ENCODE results near the gene PALLD.

The PALLD gene

DNA sequence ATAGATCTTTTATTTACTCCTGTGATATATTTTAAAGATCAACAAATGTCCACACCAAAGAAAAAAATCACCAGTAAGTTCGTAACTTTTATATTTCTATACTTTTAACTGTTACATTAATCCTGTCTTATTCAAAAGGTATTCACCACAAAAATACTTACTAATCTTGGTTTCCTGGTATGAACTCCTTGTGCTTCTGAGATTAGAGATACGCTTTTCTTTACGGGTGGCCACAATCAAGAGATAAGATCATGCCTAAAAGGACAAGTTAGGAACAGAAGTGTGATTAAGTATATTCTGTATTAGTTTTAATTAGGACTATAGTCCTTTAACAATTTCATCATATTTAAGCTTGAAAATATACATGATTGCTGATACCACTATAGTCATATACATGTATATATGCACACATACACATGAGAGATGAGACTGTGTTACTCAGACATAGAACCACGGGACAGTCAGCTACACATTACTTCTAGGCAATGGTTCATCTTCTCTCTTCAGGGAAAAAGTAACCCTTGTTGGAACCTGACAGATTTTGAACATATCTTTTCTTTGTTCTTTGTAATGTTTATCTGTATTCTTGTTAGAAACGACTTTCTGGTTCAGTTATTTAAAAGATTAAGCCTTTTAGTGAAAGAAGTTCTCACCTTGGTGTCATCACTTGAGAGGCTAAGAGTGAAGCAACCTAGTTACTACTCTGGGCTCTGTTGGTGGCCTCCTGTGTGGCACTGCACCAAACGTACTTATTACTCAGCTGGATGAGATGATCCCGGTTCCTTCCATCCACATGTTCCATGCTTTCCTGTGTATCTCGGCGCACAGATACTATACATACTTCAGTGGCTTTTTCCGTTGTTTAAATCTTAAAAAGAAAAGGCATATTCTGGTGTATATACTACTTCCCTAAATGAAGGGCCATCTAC, 367.1 kb downstream of the PALLD start:
- no peak for DNase-seq

DNA sequence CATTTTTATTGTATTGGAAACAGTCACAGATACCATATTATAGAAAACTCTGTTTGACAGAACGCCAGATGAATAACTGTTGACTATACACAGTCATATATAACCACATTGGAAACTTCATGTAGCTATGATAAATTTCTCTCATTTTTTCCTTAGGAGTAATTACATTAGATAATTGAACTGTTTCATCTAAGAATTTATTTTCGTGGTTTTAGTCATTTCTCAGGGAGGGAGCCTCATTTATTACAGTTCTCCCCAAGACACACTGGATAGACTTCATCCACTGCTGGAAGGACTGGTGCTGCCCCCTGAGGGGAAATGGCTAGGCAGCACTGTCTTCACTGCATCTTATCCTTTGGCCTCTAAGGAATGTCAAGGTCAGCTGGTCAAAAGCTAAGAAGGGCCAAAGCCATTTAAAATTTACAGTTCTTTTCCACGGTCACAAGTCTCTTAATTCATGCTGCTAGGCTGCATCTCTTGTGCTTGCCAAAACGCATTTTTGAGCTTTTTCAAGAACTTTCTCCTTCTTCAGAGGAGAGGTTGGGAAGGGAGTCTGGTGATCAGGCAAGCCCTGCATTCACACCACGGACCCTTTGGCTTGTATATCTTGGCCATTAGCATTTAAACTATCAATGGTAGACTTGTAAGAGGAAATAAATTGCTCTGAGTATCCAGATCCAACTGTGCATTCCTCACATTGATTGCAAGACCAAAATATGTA, 368.1 kb downstream of the PALLD start:
- no peak for DNase-seq

DNA sequence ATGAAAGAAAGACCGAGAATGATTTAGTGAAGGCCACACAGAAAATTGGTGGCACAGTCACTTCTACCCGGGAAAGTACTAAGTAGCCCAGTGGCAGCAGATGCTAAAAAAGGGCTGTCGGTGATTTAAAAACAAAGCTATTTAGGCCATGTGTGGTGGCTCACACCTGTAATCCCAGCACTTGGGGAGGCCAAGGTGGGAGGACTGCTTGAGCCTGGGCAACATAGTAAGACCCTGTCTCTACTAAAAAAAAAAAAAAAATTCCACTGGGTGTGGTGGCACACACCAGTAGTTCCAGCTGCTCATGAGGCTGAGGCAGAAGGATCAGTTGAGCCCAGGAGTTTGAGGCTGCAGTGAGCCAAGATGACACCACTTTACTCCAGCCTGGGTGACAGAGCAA, 369.0 kb downstream of the PALLD start:
- DNase-seq = no peak

DNA sequence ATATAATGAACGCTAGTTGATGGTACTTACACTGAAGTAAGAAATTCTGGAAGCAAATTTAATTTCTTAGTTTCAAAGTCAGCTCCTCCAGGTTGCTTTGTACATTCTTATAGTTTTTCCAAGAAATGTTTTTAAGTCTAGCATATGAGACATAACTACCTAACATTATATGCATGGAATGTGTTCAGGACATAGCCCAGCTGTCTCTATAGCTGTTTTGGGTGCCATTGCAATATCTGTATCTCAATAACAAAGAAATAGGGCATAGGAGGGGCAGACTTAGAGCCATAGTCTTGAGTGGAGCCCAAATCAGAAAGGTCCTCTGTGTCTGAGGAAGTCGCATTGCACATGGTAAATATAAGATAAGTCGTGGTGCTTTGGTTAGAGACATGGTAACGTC, 369.8 kb downstream of the PALLD start:
- DNase-seq = no peak

DNA sequence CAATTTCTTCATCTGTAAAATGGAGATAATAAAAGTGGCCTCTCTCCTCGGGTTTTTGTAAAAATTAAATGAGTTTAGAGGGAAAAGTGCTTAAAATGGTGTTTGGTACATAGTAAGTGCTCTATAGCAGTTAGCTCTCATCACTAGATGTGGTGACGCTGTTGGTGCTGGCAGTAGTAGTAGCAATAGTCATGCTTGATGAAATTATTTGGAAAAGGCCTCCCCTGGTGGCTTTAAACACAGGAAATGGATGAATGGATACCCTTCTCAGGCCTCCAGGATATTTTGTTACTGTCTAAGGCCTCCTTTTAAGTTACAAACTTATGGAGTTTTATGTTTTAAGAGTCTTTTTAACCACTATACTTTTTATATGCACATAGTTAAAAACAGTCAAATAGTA, 370.3 kb downstream of the PALLD start:
- DNase-seq = no peak

DNA sequence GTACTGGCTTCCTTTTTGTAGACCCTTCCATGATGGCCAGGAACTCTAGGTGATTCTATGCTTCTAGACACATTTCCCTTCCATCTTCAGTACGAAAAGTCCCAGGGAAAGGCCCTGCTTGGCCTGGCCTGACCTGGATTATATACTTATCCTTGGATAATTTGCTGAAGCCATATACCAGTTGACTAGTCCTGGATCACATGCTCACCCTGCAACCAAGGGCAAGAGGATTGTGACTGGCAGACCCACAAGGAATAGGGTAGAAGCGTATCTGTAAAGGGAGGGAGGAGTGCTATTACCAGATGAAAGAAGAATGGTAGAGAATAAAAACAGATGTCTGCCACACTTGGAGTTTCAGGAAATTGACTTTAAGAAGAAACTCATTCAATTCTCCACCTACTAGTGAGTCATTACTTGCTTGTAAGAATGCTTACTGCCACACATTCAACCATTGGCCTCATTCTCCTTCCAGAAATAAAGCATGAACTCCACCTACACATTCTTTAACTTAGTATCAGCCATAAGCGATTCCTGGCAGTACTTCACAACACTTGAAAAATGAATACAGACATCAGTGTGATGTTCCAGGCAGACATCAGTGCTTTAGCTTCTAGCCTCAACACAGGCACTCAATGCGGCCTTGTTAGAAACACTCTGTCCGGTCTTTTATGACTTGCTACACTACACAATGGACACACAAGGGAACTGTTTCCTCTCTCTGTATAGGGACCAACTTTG, 371.4 kb downstream of the PALLD start:
- DNase-seq = no peak

DNA sequence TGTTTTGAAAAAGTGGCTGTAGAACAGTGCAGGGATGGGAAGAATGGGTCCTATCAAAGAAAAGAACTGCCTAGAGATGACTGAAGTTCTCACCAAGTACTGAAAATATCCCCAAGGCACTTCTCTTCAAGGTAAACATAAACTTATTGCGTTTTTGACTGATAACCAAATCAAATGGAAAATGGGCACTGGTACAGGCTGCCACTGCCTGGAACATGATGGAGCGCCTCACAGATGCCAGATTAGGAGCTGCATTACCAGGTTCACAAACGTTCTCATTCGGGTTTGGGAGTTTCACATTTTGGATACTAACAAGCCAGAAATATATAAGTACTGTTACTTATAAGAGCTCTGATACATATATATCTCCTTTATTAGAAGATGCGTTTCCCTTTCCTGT, 371.9 kb downstream of the PALLD start:
- DNase-seq = no peak

DNA sequence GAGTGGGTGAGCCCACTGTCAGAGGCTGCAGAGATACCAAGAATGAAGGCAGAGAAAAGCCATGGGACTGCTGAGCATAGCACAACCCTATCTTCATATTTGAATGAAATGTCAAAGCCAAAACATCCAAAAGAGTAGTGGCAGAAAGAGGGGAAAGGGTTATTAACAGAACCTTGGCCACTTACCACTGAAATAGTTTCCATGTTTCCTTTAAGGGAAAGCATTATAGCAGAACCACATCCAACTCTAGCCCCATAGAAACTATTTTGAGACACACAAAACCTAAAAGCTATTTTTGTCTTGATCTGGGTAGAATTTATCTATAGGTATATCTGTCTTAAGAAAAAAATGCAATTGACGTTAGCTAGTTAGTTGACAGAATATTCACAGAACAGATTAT, 373.2 kb downstream of the PALLD start:
- DNase-seq = no peak

DNA sequence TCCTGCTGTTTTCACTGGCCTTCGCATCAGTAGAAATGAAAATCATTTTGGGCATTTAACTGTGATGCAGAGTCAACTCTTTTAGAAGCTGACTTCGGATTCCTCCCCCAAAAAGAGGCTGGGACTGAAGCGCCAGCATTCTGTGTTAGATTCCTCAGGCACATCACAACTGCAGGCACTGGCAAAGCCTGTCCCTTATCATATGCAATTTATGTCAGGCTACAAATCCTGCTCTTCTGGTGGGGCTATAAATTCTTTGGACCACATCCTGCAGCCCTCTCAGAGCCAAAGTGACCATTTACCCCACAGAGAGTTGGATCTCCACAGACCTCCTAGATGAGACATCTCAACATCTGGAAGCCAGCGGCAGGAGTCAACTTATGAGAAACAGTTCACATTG, 374.8 kb downstream of the PALLD start:
- no peak for DNase-seq

DNA sequence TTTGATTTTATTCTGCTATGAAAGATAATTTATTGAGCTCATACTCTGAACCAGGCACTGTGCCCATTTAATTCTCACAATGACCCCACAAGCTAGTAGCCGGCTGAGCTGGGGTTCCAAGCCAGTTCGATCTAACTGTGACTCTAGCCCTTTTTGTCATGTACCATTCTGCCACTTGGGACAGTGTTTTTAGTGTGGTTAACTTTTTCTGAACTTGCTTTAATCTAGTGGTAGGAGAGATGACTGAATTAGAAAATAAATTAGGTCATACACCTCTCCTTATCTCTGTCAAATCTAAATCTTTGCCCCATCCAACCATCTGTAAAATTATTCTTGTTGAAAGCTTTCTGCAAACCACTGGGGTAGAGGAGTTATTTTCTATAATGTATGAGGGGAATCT, 377.2 kb downstream of the PALLD start:
- no peak for DNase-seq

DNA sequence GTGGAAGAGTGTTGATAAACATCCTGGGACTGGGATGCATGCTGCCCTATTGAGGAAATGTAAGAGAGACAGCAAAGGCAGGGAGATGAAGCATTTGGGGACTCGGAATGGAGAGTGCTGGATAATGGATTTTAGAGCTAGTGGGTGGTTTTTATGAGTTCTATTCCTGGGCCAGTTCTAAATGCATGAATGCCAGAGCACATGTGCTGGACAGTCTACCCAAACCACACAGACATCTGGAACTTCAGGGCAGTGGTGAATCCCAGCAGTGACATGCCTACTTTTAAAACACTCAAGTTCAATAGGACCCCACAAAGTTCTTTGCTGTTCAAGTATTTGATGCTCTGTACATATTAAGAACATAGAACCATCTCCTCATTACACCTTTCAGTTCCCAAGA, 379.3 kb downstream of the PALLD start:
- no peak for DNase-seq

DNA sequence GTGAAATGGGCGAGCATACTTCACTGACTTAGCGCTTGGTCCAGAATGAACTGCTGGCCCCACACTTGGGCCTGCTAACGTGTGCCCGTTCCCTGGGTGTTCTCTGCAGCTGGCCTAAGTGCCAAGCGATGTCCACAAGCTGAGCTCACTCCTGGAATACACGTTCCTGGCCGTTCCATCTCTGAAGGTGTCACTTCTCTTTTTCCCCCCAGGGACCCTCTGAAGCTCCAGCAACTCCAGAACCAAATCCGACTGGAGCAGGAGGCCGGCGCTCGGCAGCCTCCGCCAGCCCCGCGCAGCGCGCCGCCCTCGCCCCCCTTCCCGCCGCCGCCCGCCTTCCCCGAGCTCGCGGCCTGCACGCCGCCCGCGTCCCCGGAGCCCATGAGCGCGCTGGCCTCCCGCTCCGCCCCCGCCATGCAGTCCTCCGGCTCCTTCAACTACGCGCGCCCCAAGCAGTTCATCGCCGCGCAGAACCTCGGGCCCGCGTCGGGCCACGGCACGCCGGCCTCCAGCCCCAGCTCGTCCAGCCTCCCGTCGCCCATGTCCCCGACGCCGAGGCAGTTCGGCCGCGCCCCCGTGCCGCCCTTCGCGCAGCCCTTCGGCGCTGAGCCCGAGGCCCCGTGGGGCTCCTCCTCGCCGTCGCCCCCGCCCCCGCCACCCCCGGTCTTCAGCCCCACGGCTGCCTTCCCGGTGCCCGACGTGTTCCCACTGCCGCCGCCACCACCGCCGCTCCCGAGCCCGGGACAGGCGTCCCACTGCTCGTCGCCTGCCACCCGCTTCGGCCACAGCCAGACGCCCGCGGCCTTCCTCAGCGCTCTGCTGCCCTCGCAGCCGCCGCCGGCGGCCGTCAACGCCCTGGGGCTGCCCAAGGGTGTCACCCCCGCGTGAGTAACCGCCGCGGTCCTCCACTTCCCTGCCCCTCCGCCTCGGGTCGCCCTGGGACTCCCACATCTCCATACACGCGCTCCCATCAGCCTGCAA, 380.9 kb downstream of the PALLD start:
- peak; percentile 11 for DNase-seq

DNA sequence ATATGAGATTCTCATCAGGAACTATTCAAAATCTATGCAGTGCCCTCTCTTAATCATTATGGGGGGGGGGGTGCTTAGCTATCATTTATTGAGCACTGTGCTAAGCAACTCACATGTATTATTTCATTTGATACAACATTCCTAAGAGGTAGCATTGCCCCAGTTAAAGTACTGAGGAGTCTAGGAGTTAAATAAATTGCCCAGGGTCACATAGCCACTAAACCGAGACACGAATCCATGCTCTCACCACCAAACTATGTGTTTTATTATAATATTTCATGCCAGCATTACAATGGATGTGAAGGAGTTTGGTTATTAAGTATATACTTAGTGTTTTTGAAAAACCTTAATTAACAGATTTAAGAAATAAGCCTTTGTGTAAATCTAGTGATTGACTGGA, 381.8 kb downstream of the PALLD start:
- DNase-seq = no peak

DNA sequence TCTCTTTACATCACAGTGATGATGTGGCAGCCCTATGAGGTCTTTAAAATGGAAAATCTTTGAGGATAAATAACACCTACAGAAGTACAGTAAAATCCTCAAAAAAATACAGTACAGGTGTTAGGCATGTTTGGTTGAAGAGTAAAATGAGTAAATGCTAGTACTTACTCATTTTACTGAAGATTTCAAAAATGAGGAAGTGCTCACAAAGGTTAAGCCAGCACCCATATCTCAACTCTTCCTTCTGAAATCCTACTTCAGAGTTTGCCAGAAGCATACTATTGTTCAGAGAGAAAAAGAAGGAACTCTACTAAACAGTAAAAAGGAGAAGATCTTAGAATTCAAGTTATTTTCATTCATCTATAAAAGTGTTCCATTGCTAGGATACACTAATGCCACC, 382.3 kb downstream of the PALLD start:
- no peak for DNase-seq

DNA sequence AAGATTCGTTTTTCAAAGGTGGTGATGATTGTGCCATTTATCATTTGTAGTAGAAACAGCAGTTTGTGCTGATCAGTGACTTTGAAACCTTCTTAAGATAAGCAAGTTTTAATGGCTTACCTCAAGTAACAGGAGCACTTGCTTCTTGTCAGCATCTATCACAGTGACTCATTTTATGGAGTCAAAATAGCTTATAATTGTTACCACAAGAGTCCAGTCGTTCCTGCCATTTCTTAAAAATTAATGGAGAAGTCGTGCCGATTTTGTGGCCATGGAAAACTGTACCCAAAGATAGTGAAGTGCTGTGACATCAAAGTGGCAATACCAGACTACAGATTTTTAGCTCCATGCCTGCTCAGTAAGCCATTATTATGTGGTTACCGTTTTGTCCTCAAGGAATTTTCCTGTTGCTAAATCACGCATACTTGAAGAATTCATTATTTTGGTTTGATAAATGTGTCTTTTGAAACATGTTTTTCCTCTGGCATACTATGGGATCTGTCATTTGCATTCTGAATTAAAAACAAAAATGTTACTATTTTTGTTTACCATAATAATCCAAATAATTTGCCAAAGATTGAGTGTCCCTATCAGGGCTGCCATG, 383.3 kb downstream of the PALLD start:
- no peak for DNase-seq

DNA sequence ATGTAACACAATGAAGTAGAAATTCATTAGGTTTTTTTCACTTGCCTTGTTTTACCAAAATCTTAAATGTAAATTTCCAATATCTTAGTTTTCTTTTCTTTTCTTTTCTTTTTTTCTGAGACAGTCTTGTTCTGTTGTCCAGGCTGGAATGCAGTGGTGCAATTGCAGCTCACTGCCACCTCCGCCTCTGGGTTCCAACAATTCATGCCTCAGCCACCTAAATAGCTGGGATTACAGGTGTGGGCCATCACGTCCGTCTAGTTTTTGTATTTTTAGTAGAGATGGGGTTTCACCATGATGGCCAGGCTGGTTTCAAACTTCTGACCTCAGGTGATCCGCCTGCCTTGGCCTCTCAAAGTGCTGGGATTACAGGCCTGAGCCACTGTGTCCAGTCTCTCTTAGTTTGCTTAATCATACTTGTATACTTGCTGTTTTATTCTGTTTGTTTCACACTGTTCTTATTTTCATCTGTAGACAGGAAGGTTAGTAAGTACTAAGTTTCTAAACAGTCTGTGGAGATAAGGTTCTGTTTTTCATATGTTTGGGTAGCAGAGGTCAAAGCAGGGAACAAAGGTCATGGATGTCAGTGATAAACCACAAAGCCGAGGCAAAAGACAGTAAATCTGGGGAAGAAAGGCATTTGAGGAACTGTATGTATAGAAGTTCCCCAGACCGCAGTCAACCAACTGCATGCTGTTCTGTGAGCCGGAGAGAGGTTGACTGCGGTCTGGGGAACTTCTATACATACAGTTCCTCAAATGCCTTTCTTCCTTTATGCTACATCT, 384.2 kb downstream of the PALLD start:
- peak; percentile 8 for DNase-seq

DNA sequence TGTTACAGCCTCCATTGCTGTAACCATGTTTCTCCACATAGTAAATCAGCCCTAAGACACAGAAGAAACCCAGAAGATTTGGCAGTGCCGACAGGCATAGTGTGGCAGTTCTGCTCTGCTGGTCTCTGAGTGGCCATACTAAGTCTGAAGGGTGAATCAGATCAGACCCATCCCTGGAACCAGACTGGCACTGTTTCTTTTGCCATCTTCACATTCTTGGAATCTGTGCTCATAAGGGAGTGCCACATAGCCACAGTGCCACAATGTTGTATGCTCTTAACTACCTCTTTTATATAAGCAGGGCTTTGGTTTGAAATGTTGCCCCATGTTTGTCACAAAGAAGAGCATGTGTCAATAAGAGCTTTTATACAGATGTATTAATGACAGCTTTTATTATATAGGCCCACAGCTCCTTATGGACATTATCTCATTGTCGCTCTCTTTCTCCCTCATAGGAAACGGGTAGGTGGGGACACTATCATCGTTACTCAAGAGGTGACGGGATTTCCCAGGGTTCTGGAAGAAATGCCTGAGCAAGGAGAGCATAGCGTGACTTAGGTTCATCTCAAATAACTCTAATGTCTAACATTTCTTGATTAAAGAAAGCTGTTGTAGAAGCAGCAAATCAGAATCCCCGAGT, 385.0 kb downstream of the PALLD start:
- no peak for DNase-seq

DNA sequence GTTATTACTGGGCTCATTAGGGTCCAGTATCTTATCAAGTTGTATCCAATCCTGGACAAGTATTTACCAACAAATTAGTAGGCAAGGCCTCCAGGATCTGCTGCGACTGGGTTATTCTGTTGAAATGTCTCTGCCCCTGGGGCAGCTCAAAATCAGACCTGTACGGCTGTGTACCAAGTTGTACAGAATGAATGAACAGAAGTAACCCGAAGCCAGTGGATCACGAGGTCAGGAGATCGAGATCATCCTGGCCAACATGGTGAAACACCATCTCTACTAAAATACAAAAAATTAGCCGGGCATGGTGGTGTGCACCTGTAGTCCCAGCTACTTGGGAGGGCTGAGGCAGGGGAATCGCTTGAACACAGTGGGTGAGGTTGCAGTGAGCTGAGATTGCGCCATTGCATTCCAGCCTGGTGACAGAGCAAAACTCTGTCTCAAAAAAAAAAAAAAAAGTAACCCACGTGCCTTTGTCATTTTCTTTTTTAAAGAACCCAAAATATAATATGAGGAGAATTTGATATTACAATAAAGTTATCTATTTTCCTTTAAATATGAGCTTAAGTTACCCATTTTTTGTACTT, 385.9 kb downstream of the PALLD start:
- DNase-seq = no peak

DNA sequence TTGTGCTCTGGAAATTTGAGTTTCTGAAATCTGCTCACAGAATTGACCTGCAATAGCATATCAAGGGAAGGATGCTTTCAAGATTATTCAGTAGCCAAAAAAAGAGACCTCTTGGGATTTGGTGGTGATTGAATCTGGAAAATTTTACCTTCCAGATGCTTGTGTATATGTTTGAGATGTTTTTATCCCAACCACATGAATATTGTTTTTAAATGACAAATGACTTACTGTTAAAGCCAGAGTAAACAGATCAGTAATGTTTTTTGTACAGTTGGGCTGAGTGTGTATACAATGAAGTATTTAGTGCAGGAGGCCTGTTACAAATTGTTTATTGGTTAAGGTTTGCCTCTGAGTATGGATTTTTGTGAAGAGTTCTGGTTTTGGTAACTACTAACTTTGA, 386.7 kb downstream of the PALLD start:
- no peak for DNase-seq
